NCI-H748 (cell line): ENCODE results near the gene ABCC3.

Source experiments
- DNase-seq: peaks from one replicate; lab custom pipeline; 2025; ENCODE audit not compliant: unreplicated experiment; lab: John Stamatoyannopoulos, UW

ABCC3 gene, protein sequence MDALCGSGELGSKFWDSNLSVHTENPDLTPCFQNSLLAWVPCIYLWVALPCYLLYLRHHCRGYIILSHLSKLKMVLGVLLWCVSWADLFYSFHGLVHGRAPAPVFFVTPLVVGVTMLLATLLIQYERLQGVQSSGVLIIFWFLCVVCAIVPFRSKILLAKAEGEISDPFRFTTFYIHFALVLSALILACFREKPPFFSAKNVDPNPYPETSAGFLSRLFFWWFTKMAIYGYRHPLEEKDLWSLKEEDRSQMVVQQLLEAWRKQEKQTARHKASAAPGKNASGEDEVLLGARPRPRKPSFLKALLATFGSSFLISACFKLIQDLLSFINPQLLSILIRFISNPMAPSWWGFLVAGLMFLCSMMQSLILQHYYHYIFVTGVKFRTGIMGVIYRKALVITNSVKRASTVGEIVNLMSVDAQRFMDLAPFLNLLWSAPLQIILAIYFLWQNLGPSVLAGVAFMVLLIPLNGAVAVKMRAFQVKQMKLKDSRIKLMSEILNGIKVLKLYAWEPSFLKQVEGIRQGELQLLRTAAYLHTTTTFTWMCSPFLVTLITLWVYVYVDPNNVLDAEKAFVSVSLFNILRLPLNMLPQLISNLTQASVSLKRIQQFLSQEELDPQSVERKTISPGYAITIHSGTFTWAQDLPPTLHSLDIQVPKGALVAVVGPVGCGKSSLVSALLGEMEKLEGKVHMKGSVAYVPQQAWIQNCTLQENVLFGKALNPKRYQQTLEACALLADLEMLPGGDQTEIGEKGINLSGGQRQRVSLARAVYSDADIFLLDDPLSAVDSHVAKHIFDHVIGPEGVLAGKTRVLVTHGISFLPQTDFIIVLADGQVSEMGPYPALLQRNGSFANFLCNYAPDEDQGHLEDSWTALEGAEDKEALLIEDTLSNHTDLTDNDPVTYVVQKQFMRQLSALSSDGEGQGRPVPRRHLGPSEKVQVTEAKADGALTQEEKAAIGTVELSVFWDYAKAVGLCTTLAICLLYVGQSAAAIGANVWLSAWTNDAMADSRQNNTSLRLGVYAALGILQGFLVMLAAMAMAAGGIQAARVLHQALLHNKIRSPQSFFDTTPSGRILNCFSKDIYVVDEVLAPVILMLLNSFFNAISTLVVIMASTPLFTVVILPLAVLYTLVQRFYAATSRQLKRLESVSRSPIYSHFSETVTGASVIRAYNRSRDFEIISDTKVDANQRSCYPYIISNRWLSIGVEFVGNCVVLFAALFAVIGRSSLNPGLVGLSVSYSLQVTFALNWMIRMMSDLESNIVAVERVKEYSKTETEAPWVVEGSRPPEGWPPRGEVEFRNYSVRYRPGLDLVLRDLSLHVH (N-terminal part only)

DNA sequence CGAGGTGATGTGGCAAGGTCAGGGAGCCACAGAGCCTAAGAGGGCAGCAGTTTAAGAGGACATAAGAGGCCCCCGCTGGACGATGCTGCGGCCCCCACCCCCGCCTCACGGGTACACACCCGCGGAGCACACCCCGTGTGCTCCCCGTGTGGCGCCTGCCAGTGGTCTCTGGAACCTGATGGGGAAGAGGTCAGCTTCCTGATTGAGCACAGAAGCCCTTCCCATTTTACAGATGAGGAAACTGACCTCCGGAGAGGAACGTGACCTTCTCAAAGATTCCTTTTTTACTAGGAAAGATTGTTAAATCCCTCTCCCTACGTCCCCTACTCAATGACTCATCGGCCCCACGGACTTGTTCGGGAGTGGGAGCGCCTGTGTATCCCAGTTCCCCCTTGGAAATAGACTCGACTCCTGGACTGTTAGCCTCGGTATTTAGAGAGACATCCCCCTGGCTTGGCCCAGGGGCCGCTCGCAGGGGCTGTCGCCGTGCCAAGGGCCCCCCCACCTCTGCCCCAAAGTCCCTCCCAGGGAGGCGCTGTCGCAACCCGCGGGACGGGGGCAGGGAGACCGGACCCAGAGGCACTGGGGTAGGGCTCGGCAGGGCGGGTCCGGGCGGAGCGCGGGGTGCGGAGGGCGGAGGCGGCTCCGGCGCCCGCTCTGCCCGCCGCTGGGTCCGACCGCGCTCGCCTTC is at the start of gene ABCC3:
TSS of gene ABCC3 (plus strand) at position 658 of the 691 bp plus-strand sequence. CDS start 56 bp downstream, outside the sequence.
- peak; percentile 31 for DNase-seq

DNA sequence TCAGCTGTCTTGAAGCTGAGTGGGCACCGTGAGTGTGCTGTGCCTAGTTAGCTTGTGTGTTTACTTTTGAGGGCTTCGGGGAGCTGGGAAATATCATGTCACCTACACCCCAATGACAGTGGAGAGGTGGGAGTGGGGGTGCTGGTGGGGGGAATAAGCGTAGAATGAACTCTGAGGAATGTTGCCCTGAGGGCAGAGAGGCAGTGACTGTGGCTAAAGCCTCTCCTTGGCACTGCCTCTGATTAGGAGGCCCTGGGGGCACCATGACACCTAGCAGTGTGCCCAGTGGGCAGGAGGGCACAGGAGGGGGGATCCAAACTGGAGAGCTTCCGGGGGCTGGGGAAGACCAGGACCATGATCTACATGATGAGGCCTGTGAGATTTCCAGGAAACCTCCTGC is 49.3 kb upstream of the ABCC3 start:
- no peak for DNase-seq

DNA sequence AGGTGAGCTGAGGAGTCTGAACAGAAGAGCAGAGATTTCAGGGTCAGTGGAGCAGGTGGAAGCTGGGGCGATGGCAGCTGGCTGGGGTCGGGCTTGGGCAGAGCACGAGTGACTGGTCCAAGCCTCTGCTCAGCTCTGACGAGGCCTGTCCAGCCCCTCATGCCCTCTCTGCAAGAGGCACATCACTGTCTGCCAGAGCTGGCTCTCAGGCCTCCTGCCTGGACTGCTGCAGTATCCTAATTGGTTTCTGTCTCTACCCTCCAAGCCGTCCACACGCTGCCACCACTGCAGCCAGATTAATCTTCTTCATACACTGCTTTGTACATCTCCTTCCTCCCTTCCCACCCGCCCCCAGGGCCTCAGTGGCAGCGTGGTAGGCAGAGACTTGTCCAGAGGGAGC is 48.8 kb upstream of the ABCC3 start:
- DNase-seq, result no peak

DNA sequence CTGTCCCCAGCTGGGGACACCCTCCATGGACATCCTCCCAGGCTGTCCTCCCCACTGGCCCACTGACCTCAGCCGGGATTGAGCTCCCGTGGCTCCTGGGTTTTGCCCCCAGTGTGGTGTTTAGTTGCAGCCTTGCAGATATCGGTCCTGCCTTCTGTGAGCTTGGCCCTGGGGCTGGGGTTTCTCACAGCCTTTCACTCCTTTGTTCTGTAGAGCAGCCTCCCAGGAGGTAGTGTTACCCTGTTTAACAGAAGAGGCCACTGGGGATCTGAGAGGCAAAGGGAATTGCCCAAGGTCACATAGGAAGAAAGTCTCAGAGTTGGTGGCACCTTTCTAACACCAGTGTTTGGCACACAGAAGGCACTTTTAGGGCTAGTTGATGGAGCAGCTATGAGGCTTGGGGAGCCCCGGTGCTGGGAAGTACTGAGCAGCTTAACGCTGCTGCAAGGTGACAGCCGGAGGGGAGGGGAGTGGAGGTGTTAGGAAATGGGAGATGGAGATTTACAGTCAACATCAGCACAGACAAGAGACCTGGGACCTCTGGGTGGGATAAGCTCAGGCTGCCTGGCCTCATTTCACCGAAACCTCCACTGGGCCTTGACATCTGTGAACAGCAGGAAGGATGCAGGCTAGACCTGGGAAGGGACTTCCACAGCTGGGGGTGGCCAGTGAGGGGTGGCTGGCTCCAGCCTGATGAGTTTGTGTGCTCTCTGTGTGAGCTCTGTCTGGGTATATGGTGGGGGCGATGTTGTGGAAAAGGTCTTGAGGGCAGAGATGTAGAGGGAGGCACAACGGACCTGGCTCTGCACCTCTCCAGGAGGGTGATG is 48.0 kb upstream of the ABCC3 start:
- no peak for DNase-seq

DNA sequence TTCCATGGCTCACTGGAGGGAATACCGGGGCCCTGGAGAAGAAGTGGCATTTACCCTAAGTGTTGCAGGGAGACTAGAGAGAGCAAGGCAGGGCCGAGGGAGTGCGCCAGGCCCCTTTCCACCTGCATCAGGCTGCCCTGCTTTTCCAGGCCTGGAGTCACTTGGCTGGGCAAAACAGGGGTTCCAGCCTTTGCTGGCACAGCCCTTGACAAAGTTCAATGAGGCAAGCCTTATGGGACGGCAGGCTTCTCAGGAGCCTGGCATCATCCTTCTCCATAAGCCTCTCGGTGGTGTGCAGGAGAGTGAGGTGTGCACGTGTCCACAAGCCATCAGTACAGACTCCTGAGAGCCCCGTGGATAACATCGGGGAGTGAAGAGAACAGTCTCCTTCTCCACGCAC is 47.1 kb upstream of the ABCC3 start:
- no peak for DNase-seq

DNA sequence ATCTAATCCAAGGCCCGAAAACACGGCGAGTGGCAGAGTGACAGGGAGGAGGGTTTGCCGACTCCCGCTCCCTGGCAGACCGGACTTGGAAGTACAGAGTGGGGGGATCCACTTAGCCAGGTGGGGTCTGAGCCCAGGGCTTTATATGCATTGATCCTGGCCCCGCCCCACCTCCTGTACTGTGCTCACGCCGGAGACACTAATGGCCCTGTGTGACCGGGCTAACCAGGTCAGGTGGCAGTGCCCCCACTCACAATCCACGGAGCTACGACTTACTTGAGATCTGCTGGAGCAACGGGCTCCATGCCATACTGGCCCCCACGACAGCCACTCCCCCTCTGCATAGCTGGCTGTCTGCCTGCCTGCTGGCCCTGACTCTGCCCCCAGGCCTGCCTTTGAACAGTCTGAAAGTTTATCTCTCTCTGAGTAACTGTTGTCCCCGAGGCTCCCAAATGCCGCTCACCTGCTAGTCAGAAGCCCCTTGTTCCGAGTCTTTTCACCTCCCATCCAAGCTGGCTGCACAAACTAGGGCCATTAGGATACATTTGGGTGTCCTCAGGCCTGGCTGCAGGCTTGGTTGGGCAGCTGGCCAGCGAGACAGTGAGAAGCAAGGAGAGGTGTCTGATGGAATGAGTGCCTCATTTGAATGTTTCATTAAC is 46.2 kb upstream of the ABCC3 start:
- no peak for DNase-seq

DNA sequence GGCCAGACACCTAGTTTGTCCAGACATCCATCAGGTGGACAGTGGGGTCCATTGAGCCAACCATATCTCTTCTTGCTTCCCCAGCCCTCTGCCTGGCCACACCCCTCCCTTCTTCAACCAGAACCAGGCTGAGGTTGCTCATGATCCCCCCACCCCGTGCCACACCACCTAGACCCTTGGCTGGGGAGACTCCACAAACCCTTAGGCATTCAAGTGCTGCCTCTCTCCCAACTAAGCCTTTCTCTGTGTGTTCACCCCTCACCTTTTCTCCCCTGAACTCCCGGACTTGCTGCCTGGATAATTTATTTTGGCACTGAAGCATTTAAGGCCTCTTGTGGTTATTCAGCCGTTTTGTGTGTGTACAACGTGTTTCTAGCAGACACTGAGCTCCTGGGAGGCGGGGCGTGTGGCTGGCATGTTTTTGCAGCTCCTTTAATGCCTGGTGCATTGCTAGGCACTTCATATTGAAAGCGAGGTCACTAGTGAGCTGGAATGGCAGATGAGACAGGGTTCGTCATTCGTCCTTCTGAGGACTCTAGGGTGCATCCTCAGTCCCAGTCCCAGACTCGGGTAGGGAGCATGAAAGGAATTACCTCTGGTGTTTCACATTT is 45.5 kb upstream of the ABCC3 start:
- DNase-seq, result no peak

DNA sequence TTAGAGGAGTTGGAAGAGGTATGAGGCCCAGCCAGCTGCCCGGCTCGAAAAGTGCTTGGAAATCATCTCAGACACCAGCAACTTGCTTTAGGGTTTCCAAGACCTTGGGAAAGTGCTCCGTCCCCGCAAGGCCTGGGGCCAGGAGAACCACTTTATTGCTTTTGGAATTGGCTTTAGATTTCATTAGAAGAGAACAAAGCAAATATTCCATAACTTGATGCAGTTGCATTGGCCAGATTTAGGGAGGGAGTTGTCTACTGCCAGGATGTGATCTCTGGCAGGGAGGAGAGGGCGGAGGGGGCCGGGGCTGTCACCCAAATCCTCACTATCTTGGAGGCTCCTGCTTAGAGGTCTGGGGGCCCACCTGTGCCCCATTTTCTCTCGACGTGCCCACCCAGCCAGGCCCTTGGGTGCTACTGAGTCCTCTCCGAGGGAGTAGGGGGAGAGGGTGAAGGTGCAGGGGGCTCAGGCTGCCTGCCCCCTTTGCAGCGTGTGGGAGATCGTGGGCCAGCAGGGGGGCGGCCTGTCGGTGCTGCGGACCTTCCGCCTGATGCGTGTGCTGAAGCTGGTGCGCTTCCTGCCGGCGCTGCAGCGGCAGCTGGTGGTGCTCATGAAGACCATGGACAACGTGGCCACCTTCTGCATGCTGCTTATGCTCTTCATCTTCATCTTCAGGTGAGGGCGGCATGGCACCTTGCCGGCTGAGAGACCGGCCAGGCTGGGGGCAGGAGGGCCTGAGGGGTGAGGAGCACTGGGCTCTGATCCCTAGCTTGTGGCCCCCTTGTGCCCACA is 43.5 kb upstream of the ABCC3 start:
- no peak for DNase-seq

DNA sequence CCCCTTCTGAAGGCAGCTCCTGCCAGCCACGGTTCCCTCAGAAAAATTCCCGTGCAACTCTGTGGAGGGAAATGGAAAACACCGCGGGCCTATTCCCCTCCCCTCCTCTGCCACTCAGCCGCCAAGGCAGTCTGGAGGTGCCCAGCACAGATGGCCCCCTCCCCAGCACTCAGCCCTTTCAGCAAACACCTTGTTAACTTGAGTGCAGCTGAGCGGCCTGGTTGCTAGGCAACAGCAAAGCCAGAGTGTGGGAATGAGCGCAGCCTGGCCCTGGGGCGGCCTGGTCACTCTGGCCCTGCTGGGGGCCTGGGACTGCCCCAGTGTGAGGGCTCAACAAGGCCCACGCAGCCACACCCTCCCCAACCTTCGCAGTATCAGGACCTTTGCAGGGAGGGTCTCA is 41.4 kb upstream of the ABCC3 start:
- DNase-seq, result peak; percentile 93

DNA sequence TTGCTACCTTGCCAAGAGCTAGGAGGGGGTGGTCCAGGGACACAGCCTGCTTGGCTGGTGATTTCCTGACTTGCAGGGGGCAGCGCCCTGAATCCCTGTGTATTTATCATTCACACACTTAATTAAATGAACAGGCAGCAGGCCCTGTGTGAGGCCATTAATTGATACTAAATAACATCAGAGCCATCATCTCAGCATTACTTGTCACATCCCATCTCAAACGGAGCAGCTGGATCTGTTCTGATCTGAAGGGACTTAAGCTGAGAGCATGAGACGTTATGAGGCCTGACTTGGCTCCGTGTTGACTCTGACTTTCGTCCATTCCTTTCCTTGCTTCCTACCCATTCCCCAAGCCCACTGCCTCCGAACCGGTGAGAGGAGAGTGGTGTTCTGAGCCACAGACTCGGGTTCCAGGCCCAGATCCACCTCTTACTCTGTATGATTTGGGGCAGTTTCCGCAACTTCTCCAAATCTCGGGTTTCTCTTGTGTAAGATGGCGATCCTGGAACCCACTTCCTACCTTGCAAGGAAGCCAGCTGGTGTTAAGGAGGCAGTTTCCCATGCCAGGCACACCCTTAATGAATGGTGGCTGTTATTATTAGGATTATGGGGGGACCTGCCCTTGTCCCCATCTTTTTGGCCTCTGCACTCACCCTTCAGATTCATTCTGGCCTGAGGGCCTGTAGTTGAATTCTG is 40.4 kb upstream of the ABCC3 start:
- no peak for DNase-seq

DNA sequence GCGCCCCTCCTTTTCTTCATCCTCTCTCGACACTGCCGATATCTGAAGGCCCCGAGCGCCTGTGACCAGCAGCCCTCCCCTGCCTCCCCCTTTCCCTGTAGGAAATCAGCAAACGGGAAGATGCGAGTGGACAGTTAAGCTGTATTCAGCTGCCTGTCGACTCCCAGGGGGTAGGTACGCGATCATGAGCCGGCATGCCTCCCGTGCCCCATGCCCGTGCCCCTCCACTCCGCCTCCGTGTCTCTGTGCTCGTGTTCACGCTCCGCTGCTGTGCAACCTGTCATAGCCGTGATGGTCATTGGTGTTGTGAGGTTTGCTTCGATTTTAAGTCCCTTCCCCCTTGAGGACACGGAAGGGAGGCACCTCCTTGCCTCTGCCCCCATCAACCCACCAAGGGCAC is 39.8 kb upstream of the ABCC3 start:
- DNase-seq, result no peak

DNA sequence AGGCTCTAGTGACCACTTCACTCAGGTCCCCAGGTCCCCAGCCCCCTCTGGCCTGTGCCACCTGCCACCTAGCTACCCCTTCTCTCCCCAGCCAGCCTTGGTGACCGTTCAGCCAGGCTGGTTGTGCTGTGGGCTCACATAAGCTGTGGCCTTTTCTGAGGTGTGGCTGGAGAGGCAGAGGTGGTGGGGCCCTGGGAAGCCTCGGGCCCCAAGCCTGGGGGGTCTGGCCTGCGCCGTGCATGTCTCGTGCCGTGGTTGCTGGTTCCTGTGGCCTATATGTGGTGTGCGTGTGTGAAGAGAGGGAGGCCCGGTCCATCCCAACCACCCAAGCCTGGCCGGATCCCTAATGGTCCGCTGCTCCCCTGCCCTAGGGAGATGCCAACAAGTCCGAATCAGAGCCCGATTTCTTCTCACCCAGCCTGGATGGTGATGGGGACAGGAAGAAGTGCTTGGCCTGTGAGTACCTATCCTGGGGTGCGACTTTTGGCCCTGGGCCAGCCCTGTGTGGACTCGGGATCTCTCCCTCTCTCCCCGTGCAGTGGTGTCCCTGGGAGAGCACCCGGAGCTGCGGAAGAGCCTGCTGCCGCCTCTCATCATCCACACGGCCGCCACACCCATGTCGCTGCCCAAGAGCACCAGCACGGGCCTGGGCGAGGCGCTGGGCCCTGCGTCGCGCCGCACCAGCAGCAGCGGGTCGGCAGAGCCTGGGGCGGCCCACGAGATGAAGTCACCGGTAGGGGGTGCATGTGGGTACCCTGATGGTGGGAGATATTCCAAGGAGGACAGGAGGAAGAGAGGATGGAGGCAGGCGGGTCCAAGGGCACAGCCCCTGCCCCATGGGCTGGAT is 38.3 kb upstream of the ABCC3 start:
- no peak for DNase-seq

DNA sequence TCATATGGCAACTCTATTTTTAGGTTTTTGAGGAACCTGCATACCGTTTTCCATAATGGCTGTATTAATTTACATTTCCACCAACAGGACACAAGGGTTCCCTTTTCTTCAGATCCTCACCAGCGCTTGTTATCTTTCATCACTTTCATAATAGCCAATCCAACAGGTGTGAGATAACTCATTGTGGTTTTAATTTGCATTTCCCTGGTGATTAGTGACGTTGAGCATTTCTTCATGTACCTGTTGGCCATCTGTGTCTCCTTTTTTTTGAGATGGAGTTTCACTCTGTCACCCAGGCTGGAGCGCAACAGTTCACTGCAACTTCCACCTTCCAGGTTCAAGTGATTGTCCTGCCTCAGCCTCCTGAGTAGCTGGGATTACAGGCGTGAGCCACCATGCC is 36.2 kb upstream of the ABCC3 start:
- DNase-seq, result no peak

DNA sequence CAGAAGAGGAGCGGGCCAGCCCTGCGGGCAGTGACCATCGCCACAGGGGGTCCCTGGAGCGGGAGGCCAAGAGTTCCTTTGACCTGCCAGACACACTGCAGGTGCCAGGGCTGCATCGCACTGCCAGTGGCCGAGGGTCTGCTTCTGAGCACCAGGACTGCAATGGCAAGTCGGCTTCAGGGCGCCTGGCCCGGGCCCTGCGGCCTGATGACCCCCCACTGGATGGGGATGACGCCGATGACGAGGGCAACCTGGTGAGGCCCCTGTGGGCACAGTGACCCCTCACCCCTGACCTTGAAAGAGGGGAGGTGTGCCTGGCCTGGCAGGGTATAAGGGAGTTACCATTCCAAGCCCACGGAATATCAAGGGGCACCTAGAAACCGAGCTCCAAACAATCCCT is 35.1 kb upstream of the ABCC3 start:
- no peak for DNase-seq

DNA sequence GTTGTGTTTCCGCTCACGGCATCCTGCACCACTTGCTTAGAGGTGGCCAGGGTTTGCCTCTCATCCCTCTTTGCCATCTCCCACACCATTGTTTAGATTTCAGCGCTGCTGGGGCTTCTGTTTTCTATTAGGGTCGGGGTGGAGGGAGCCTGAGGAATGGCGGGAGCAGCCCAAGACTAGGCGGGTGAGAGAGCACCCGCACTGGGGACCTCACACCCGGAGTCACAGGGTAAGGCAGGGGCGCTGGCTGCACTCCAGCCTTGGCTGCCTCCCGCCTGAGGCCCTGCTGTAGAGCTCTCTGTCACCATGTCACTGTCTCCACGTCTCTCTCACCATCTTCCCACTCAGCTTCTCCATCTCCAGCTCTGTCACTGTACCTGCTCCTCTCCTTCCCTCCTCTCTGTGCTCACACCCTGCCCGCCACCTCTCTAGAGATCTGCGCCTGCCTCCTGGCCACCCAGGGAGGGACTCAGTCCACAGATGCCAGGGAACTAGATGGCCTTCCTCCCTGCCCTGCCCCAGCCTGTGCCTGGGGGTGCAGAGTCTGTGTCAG is 32.8 kb upstream of the ABCC3 start:
- no peak for DNase-seq

DNA sequence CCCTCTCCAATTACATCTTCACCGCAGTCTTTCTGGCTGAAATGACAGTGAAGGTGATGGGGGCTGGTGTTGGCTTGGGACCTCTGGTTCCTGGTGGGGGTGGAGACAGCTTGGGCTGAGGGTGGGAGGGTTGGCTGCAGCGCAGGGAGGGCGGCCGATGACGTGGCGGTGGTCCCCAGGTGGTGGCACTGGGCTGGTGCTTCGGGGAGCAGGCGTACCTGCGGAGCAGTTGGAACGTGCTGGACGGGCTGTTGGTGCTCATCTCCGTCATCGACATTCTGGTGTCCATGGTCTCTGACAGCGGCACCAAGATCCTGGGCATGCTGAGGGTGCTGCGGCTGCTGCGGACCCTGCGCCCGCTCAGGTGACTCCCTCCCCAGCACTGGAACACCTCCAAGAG is 31.8 kb upstream of the ABCC3 start:
- DNase-seq, result no peak
